ENCODE results near the gene CLEC10A.
"Not testable (repeated sequence)": the region's sequence is repeated elsewhere in the genome, so short reads cannot be mapped to it uniquely, and the experiment has no call there.

CLEC10A gene

GRCh38 chr17:7079581-7080455 is at the start of gene CLEC10A:
Gene CLEC10A (minus strand): TSS chr17:7080251. CDS start chr17:7078812, 1,439 bp downstream.
- DNase-seq (ENCODE audit: low read depth) = no peak

- no peak for DNase-seq (ENCODE audit: low read depth)
Observed at GRCh38 chr17:7129311-7129710, 49.3 kb upstream of the CLEC10A start.

- no peak for DNase-seq (ENCODE audit: low read depth)
Observed at GRCh38 chr17:7128160-7128559, 48.1 kb upstream of the CLEC10A start.

GRCh38 chr17:7127501-7127900 is 47.5 kb upstream of the CLEC10A start:
- not testable (repeated sequence) for DNase-seq (ENCODE audit: low read depth)

GRCh38 chr17:7126386-7126785 is 46.3 kb upstream of the CLEC10A start:
- not testable (repeated sequence) for DNase-seq (ENCODE audit: low read depth)

- DNase-seq (ENCODE audit: low read depth) = no peak
Observed at GRCh38 chr17:7124923-7125322, 44.9 kb upstream of the CLEC10A start.

GRCh38 chr17:7123844-7124243 is 43.8 kb upstream of the CLEC10A start:
- no peak for DNase-seq (ENCODE audit: low read depth)

- DNase-seq (ENCODE audit: low read depth) = no peak
Observed at GRCh38 chr17:7122381-7122780, 42.3 kb upstream of the CLEC10A start.

GRCh38 chr17:7120635-7121034 is 40.6 kb upstream of the CLEC10A start:
- DNase-seq (ENCODE audit: low read depth) = not testable (repeated sequence)

- DNase-seq (ENCODE audit: low read depth) = no peak
Observed at GRCh38 chr17:7120123-7120522, 40.1 kb upstream of the CLEC10A start.

GRCh38 chr17:7119314-7119713 is 39.3 kb upstream of the CLEC10A start:
- DNase-seq (ENCODE audit: low read depth) = no peak

- no peak for DNase-seq (ENCODE audit: low read depth)
Observed at GRCh38 chr17:7114875-7115614, 35.0 kb upstream of the CLEC10A start.

GRCh38 chr17:7114241-7114874 is 34.3 kb upstream of the CLEC10A start, which contains the start of gene ASGR2:
Gene ASGR2 (minus strand): TSS chr17:7114822. CDS start chr17:7114240, 582 bp downstream.
- DNase-seq (ENCODE audit: low read depth) = no peak

GRCh38 chr17:7113273-7114071 is 33.4 kb upstream of the CLEC10A start:
- no peak for DNase-seq (ENCODE audit: low read depth)

GRCh38 chr17:7112510-7113108 is 32.6 kb upstream of the CLEC10A start:
- DNase-seq (ENCODE audit: low read depth) = no peak

- no peak for DNase-seq (ENCODE audit: low read depth)
Observed at GRCh38 chr17:7111784-7112509, 31.9 kb upstream of the CLEC10A start.

- DNase-seq (ENCODE audit: low read depth) = no peak
Observed at GRCh38 chr17:7110617-7111306, 30.7 kb upstream of the CLEC10A start.

- DNase-seq (ENCODE audit: low read depth) = no peak
Observed at GRCh38 chr17:7109461-7110322, 29.6 kb upstream of the CLEC10A start.

GRCh38 chr17:7108981-7109380 is 28.9 kb upstream of the CLEC10A start:
- no peak for DNase-seq (ENCODE audit: low read depth)
